Stimulated activated CD8-positive, alpha-beta memory T cell treated with anti-CD3 and anti-CD28 coated beads, Interleukin-15, amount 100 ng/mL, for 24 hours (primary cell): Measurements from ENCODE around the gene AHDC1.

Experiments
- DNase-seq: peaks from one replicate; pipeline ENCODE4 v3.0.0-alpha.2; 2020; ENCODE audit warnings: low read depth

Gene AHDC1

GRCh38 chr1:27576806-27577227, 27.1 kb downstream of the AHDC1 start:
- DNase-seq = no peak

DNA sequence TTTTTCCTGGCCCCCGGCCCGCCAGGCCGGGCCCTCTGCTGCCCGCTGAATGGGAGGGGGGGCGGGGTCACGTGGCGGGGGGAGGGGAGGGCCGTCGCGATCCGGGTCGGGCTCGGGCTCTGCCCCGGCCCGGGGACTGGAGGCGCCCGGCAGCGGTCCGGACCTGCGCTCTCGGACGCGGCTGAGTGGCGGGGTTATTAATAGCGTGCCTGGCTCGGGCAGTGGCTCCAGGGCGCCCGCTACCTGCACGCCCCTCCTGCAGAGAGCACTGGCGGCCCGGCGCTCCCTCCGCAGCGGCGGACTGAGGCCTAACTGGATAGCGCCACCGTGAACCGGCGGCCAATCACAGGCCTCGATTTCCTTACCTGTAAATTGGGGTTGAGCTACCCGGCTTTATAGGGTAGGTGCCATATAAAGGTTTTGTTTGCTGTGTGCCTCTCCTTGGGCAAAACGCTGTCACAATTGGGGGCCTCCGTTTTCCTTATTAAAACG, 28.1 kb downstream of the AHDC1 start:
- no peak for DNase-seq

DNA sequence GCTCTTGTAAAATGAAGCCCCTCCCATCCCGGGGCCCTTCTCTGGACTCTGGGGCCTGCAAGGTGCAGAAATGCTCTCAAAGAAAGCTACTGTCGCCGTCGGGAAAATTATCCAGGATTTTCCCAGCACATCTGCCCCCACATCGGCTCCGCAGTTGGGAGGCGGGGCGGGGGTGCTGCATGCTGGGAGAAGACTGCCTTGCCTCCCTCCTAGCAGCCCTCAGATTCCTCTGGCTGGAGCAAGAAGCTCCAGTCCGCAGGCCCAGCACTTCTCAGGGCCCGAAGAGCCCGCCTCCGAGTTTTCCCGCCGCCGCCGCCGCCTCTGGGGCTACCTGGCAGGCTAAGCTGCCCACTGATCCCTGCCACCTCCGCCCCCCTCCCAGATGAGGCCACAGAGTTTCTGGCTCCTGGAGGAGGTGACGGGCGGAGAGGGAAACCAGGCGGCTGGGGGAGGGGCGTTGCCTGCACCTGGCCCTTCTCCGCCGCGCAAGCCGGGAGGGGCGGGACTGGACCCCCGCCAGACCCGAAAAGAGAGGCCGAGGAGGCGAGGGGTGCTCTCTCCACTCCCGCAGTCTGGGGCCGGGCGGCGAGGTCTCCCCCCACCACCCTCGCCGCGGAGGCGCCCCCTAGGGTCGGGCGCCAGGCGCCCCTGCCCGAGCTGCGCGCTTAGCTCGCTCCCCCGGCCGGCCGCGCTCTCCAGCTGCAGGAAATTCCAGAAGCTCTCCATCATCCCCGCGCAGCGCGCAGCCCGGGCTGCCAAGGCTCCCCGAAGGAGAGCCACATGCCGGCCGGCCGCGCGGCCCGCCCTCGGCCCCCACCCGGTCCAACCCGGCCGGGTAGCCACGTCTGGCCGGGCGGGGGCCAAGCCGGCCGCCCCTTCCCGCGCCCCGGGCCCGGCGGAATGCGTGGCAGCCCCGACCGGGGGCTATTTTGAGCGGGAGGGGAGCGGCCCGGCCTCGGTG, 28.8 kb downstream of the AHDC1 start:
- no peak for DNase-seq

DNA sequence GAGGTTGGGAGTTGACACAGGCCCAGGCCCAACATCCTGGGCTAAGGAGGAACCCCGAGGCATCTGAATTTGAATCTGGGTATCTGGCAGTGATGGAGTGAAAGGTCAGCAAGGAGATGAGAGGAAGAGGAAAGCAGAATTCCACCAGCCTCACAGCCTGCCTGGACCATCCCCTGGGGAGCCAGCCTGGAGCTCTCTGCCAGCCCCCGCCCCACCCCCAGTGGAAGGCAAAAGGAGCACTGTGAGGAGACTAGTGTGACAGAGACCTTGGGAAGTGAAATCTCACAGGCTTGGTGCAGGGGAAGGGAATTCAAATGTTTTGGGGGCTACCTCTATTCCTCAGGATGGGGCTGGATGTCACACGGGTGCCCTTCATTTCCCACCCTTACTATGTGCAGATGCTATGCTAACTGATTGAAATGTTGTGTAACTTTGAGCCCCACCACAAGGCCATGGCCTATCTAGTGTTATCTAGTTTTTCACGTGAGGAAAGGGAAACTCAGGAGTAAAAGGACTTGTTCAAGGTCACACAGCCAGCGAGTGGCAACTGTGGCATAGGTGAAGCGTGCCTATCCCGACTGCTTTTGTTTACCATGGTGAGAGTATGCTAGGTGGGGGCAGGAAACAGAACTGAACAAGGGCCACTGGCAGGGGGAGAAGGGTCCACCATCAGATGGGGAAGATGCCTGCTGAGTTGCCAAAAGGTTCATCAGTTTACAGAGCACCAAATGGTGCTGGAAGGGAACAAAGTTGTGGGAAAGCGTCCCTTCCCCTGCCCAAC, 29.8 kb downstream of the AHDC1 start:
- DNase-seq = no peak

GRCh38 chr1:27572679-27573426, 31.1 kb downstream of the AHDC1 start:
- no peak for DNase-seq

DNA sequence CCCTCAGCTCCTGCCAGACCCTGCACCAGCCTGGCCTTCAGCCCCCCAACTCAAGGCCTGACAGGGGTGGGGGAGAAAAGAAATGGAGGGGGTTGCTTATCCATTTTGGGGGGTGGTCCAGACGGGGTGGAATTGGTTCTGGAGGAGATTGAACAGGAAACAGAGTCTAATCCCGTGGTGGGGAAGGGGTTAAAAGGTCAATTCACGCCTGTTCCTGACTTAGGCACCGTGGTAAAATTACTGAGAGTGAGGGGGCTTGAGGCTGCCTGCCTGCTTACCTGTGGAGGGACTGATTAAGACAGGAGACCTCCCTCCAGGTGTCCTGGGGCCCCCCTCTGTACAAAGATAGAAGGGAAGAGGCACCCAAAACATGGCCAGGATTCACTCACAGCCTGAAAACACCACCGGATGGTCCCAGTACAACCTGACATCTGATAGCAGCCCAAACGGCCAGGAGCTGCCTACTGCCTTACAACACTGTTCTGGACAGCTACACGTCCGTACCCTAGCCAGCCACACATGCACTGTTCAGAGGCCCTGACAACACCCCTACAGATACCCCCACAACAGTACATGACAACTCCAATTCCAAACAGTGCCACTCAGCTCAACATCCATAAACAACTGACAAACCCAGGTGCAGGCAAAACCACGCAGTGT, 31.8 kb downstream of the AHDC1 start:
- DNase-seq = no peak

GRCh38 chr1:27571439-27572018, 32.4 kb downstream of the AHDC1 start:
- no peak for DNase-seq

DNA sequence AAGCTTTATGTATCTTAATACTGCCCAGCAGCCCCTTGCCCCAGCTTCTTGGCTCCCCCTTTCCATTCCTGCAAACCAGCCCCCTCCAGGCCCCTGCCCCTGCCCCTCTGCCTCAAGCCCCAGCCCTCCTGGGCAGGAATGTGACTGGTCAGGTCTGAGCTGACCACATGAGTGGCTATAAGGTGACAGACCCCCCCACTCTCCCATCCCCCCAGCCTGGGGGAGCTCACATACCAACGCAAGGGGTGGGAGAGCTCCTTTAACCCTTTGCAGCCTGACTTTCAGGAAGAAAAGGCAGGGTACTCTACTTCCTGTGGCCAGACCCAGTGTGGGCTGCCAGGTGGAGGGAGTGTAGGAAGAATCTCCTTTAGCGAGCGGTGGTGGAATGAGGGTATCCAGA, 33.2 kb downstream of the AHDC1 start:
- no peak for DNase-seq

DNA sequence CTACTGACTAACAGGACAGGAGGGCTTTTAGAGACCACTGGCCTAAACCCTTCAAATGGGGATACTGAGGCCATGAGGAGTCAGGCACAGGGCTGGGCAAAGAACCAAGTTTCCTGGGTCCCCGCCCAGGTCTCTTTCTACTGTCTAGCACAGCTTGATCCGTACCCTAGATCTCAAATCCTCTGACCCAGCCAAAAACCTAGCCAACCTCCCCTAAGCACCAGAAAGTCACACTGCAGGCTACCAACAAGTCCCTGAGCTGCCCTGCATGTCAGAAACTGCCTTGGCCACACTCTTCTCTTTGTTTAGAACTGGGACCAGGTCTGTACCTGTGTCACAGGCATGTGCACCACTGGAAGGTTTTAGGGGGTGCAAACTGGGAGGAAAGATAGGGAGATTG, 33.6 kb downstream of the AHDC1 start:
- no peak for DNase-seq

GRCh38 chr1:27569506-27570291, 34.2 kb downstream of the AHDC1 start:
- no peak for DNase-seq

GRCh38 chr1:27569088-27569460, 34.9 kb downstream of the AHDC1 start:
- DNase-seq = no peak

DNA sequence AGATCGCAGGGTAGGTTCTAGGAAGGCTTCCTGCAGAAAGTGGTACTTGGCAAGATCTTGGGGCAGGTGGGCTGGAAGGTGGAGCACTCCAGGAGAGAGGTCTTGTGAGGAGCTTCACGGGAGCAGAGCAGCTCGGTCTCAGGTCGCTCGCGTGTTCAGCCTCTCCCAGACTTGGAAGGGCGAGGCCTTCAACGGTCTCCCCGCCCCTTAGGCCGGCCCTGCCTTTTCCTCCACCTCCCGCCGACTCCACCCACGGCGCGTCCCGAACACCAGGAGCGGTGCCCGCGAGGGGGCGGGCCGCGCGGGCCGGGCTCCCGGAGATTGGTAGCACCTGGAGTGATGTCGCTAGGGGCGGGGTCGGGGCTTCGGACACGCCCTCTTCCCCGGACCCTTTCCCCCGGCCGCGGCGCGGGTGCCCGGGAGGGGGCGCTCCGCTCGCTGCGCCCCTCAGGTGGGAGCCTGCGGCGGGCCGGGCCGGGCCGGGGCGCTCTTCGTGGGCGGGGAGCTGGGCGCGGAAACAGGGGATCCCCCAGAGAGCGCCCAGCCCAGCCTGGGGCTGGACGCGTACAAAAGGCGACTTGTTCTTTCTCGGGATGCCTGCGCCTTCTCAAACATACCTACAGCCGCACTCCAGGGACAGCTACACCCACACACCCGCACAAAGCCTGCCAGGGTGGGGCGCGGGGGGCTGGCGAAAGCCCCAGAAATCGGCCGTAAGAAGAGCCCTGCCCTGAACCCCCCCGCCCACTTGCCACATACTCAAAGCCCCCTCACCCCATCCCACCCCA, 35.5 kb downstream of the AHDC1 start:
- peak; percentile 71 for DNase-seq

- no peak for DNase-seq
These were observed 36.0 kb downstream of the AHDC1 start for GRCh38 chr1:27567971-27568299.

DNA sequence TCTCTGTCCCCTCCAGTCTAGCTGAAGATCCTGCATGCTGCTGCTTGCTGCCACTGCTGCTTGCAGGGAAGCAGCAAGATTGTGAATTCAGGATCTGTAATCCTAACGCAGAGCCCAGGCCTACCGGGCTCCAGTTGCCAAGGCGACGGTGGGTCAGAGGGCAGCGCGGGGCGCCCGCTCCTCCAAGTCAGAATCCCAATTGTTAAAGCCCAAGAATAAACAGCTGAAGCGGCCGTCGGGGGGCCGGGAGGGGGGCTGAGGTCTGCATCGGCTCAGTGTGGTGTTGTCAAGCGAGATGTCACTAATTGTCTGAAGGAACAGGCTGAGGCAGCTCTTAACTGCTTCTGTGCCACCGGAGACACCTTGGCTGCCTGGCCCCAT, 36.8 kb downstream of the AHDC1 start:
- no peak for DNase-seq

- DNase-seq = no peak
These were observed 37.3 kb downstream of the AHDC1 start for GRCh38 chr1:27566462-27567145.

- DNase-seq = no peak
These were observed 39.0 kb downstream of the AHDC1 start for GRCh38 chr1:27564710-27565649.

GRCh38 chr1:27563591-27564471, 40.1 kb downstream of the AHDC1 start:
- no peak for DNase-seq
